ENCODE measurements around the gene CACTIN.
"Not testable (repeated sequence)": the region's sequence is repeated elsewhere in the genome, so short reads cannot be mapped to it uniquely, and the experiment has no call there.

CACTIN gene

DNA sequence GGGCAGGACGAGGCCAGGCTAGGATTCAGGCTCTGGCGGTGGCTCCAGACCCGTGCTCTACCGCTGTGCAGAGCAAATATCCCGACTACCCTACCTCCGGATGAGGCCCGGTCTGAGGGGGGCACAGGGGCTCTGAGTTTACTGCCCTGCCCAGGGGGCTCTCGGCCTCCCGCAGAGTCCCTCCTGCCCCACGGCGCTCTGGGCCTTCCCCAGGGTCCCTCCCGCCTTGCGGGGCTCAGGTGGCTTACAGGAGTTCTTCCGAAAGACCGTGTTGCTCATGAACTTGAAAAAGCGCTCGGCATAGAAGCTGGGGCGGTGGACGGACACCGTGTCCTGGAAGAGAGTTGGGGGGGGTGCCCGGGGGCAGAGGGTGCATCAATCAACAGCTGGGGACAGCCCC lies 19.1 kb upstream of the CACTIN start:
- DNase-seq = no peak

DNA sequence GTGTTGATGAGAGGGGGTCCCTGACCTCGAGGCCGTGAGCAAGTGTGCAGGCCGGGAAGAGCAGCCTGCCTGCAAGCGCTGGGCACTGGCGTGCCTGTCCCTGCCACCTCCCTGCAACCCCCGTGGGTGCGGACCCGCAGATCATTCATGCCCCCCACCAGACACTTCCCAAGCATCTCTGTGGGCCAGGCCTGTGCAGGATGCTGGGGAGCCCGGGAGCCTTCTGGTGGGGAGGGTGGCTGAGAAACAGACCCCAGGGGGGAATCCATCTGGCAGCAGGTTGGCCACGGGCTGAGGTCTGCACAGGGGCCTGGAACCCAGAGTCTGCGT lies 18.4 kb upstream of the CACTIN start:
- DNase-seq = no peak

DNA sequence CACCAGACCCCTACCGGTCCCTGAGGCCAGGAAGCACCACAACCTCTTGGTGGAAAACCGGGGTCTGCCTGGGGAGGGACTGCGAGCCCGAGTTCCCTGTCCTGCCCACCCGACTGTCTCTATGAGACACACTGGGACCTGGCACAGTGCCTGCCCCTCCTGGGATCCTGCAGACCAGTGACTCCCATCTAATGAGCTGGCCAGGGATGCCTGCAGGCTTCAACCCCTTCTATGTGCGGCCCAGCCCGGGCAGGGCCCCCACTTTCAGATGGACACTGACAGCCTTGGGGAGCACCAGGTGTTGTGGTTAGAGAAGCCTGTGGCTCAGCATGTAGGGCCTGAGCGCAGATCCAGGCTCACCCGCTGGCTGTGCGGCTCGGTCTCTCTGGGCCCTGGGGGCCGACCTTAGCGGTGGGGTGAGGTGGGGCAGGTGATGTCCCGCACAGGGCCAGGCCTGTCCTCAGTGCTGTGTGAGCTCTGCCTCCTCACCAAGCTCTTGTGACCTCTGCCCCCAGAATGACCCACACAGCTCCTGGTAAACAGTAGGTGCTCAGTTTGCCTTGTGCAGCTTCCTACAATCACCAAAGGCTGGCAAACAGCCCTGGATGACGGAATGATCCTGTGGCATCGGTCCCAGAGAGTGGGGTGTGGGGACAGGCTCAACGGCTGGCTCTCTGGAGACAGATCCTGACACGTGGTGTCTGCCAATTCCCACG lies 17.9 kb upstream of the CACTIN start:
- DNase-seq = no peak

DNA sequence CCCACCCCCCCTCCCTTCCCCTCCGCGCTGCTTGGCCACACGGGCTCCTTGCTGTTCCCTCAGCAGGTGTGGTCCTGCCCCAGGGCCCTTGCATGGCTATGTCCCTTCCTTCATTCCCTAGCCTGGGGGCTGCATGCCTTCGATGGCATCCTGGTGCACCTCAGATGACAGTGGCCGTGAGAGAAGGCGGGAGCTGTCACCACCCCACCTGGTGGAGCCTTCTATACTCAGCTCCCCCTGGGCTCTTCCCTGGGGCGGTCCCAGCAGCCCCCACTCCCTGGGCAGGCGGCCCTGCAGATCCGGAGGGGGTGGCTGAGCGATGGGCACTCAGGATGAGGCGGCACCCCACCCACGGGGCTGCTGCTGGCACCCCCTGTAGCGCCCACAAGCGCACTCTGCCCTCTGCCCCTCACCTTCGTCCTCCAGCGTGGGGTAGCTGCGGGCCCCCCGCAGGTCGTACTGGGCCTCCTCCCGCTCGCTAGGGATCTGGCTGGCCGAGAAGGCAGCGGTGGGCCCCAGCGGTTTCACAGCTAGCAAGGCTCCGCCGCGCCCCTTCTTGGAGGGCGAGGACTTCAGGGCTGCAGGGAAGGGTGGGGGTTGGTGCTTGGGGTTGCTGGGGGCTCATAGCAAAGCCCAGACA lies 17.2 kb upstream of the CACTIN start:
- DNase-seq = no peak

DNA sequence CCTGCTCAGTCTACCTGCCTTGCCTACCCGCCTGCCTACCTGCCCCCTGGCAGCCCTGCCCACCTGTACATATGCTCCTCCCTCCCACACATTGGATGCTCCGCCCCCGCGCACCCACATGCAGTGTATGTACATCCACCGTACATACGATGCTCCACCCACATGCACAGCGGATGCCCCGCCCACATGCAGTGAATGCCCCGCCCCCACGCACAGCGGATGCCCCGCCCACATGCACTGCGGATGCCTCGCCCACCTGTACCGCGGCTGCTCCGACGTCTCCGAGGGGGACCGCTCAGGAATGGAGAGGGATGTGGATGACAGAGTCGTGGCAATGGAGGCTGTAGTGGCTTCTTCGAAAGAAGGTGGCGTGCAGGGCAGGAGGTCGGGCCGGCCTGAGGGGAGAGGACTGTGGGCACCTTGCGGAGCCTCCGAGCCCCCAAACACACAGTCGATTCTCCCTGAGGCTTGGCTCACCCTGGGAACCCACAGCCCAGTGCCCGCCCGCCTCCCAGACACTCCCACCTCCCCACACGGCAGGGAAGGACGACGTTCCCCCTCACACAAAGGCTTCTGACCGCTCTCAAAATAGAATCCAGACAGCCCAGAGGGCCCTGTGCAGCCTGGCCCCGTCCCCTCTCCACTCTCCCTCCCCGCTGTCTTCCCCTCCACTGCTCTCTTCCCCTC lies 16.5 kb upstream of the CACTIN start:
- no peak for DNase-seq

DNA sequence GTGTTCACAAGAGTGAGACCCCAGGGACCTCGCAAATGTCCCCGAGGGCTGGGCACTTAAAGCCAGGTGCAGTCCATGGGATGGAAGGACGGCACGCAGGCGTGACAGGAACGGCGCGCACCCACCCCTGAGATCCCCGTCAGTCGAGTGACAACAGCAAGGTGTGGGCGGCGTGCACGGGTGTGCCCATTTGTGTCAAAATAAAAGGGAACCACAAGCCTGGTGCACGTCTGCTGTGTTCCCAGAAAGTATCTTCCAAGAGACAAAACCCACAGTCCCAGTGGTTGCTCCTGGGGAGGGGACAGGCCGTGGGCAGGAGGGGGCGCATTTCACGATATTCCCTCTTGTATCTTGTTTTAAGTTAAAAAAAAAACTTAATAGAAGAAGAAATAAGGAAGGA lies 15.7 kb upstream of the CACTIN start:
- no peak for DNase-seq

DNA sequence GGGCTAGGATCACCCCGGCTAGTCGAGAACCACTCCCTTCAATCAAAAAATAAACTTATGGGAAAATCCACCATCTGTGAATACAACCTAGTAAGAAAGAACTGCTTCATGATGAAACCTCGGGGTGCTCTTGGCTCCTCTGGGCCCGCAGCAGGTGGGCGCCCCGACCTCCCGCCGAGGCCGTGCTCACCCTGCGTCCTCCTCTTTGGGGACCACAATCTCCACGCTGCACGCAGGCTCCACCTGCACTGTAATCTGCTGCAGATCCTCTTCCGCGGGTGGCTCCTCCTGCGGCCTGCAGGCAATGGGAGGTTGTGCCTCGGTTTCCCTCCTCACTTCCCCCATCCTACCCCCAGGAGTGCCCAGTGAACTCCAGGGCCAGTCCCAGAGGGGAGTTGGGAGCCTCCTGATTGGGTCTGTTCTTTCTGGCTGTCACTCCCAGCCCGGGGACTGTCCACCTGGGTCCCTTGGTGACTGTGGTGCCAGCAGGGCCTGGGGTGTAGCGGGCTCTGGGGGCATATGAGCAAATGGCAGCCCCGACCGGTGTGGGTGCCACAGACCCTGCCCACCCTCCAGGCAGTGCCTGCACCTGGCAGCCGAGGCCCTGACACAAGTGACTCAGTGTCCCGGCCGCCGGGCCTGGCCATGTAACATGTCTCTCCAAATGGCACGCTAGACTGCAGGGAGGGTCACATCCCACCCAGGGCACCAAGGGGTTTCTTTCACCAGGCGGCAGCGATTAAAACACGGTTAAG lies 15.1 kb upstream of the CACTIN start:
- DNase-seq = no peak

DNA sequence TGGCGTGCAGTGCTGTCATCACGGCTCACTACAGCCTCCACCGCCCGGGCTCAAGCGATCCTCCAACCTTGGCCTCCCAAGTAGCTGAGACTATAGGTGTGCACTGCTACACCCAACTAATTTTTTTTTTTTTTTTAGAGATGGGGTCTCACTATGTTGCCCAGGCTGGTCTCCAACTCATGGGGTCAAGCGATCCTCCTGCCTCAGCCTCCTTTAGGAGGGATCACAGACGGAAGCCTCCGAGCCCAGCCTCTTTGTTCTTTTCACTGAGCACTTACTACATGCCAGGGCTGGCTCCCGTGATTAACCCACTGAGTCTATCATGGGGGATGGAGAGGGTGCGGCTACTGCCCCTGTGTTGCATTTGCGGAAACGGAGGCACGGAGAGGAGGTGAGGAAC lies 12.9 kb upstream of the CACTIN start:
- no peak for DNase-seq

DNA sequence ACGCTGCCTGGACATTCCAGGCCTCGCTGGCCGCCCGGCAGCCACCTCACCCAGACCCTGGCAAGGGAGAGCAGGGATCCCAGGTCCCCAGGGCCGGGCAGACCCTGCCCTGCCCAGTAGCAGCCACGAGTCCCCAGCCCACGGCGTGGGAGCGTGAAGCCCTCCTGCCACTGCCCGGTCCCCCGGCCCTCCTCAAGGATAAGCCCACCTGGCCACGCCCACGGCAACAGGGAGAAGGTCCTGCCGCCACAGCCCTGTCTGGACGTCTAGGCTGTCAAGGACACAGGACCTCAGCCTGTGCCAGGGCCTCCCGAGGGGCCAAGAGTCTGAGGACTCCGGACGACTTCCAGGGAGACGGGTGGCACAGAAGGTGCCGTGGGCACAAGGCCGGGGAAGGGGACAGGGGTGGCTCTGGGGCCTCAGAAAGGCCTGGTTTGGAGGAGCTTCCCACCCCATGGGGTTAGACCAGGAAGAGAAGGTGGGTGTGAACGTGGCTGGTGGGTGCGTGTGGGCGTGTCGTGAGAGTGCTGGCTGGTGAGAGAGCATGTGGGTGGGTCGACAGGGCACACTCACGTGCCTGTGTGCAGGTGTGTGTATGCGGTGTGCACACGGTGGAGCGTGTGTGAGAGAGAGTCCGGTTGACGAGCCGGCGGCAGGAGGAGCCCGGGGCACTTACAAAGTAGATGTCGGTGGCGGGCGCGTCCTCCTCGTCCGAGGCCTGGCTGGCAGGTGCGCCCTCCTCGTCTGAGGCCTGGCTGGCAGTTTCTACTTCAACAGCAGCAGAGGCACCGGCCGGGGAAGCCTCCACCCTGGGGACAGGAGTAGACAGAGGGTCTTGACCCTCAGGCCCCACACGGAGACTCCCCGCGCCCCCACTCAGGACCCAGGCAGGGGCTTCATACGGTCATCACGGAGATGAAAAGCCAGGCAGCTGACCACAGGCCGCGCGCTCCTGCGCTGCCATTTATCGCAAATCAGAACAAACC lies 11.9 kb upstream of the CACTIN start:
- no peak for DNase-seq

DNA sequence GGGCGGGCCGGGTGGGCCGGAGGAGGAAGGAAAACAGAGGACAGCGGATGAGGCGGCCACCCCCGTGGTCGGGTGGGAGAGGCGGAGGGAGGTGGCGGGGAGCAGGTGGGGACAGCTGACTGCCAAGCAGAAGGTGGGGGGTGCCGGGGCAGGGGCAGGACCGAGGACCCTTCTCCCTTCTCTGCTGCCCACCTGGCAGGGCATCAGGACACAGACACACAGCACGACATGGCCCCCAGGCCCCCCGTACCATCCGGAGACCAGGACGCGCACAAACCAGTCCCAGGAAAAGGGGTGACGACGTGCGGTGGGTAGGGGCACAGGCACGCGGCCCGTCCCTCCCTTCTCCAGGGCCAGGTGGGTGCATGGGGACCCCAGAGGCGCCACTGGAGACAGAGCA lies 11.0 kb upstream of the CACTIN start:
- no peak for DNase-seq

DNA sequence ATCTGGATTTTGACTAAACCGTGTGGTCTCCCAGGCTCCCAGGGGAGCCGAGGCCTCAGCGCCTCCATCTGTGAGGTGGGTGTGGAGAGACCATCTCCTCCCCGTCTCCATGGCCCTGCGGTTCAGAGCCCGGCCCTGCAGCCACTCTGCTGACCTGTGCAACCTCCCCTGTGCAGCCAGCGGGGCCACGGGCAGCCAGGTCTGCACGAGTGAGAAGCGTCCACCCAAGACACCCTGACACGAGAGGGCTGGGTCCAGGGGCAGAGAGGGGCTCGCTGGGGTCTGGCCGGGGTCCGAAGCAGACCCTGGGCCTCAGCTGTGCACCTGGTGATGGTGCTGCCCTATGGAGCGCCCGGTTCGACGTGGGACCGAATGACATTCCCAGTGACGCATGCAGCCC lies 10.4 kb upstream of the CACTIN start:
- no peak for DNase-seq

DNA sequence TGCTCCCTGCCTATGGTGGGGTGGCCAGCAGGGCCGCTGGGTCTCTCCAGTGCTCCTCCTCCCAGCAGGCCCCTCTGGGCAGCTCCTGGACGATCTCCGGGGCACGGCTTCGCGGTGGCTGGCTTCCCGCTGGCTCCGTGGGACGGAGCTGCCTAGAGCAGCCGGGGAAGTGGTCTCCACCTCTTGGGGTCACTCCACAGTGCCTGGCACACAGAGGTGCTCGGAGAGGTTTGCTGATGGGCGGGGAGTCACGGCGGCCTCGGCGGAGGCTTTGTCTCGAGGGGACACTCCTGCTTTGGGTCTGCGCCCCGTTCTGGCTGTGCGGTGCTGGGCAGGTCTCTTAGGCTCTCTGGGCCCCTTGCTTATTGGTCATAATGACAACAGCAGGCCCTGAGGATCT lies 9.9 kb upstream of the CACTIN start:
- DNase-seq = no peak

DNA sequence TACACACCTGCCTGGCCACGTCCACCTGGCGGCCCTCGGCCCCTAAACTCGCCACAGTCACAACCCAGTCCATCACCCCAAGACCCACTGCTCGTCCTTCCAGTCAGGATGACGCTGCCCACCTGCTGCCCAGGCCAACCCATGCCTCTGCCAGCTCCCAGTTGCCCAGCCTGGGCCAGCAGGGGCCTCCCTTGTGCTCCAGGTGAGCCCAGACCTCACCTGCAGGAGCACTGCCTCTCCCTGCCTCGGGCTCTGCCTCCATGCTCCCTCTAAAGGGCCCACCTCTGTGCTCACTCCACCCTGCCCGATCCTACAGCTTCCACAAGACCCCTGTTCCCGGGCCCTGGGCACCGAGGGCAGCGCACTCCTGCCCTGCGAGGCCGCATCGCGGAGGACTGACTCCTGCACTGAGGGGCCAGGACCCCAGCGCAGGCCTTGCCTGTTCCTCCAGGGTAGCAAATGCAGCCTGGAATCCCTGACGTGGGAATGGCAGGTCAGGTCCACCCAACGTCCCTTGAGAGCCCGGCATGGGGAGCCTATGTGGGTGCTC lies 8.0 kb upstream of the CACTIN start:
- DNase-seq = no peak

DNA sequence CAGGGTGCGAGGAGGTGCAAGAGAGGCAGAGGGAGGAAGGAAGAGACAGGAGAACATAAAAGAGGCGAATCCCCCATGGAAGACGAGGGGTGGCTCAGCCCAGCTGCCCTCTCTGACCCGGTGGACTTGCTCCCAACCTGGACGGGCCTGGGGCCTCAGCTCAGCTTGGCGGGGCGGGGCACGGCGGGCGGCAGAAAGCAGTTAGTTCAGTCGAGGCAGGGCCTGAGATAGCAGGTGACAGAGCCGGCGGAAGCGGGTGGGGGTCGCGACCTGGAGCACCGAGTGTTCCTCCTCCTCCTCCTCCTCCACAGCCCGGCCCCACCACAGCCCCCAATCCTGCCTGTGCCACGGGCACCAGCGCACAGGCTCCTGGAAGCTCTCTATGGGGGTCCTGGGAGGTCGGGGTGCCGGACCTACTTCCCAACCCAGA lies 7.0 kb upstream of the CACTIN start:
- no peak for DNase-seq

DNA sequence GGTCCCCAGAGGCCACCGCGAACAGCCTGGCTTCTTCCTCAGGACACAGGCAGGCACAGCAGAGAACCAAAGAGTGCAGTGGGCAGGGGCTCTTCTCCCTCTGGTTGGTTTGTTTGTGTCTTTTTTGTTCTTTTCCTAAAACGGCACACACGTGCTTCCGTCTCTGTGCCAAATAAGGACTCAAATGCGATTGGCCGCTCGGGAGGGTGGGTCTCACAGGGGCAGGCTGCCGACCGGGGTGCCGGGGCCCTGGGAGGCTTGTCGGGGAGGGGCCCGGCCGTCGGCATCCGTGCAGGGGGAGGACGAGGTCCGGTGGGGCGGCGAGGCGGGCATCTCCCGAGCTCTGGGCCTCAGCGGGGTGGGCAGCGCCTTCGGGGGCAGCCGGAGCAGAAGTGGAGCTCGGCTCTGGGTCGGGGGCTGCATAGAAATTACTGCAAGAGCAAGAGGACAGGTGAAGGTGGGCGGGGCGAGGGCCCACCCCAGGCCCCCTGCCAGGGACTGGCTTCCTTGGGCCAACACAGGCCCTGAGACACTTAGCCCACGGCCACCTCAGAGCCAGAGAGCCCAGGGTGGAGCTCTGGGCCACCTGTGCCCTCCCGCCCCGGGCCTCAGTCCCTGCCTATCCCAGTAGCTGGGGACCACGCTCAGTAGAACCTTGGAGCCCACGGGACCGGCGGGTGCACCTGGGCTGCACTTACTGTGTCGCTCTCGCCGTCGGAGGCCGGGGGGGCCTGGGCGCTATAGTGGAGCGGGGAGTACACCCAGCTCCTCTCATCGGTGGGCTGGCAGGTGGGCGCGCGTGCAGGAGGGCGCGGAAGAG lies 6.4 kb upstream of the CACTIN start:
- DNase-seq = no peak

DNA sequence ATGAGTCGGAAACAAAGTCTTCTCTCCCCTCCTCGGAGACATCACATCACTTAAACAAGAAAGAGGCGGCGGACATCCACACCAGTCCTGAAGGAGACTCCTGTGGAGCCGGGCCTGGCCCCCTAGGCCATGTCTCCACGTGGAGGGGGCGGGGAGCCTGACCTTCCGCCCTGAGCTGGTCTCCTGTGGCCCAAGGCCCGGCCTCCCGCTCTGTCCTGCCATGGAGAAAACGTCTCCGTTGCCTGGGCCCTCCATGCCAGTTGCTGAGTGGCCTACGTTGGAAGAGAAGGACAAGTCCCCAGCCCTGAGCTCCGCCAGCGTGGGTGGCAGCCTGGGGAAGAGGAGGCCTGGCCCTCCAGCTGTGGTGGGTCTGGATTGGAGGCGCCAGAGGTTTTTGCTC lies 5.5 kb upstream of the CACTIN start:
- DNase-seq = no peak

DNA sequence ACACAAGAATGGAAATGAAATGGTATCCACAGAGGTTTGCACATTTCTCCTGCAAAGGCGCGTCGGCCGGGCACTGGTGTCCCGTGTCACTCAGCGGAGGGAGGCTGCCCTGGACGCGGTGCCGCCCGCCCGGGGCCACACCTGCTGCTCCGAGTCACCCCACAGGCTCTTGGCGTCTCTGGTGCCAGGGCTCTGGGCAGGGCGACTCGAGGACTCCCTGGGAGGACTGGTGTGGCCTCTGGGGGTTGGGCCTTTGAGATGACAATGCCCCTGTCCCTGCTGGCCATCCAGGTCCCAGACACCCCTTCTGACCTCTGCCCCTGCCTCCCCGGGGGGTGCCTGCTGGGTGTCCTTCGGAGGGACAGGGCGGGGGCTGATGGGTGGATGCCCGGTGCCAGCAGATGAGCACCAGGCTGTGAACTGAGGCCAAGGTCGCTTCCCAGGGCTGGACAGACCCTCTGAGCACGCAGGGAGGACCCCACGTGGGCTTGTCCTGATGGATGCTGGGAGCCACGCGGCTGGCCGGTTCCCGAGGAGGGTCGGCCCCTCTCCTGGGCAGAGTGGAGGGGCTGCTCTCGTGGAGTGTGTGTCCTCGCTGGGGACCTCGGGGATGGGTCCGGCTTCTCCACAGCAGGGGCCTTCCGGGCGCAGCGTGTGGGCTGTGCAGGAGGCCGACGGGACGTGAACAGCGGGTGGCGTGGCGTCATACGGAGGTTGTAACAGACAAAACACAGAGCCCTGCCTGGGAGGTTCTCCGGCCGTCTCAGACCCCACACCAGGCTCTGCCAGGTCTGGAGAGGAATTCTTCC lies 4.7 kb upstream of the CACTIN start:
- DNase-seq = no peak

DNA sequence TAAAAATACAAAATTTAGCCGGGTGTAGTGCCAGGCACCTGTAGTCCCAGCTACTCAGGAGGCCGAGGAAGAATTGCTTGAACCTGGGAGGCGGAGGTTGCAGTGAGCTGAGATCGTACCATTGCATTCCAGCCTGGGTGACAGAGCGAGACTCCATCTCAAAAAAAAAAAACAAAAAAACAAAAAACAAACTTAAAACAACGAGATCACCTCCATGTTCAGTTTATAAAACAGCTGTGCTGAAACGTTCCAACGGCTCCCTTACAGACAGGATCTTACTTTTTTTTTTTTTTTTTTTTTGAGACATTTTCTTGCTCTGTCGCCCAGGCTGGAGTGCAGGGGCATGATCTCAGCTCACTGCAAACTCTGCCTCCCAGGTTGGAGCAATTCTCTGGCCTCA lies 2.2 kb upstream of the CACTIN start:
- not testable (repeated sequence) for DNase-seq

DNA sequence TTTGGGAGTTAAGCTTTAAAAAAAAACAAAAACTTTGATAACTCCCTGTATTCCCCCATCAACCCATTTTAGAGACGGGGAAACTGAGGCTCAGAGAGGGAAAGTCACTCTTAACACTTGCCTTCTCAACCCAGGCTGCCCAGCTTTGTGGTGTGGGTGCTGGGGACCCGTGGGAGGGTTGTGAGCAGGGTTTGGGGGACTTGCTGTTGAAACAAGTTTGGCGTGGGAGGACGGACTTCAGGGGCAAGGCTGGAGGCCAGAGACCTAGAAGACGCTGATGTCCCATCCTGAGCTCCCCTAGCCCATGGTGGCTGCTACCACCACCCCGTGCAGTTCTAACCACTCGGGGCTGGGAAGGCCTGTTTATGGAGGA lies 747 bp upstream of the CACTIN start:
- no peak for DNase-seq

DNA sequence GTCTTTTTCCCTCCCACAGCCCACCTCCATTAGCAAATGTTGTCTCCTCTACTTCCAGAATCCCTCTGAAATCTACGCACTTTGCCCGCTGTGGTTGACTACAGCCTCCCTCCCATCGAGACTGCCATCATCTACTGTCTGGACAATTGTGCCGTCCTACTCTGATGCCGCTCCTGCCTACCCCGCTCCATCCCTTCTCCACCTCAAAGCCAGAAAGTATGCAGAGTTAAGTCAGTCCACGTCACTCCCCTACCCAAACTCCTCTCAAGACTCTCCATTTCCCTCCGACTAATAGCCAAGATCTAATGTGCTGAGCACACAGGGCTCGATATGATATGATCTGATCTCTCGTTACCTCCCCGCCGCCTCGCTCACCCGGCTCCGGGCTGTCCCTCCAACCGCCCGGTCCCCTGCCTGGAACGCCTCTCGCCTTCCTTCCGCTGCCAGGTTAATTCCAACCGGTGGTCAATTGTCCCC lies 556 bp downstream of the CACTIN start:
- DNase-seq = no peak

Measured in NK-92 treated with Interleukin-12 subunit alpha and Interleukin-12 subunit beta, amount 100 ng/mL, for 24 hours (cell line).